Mucosa of stomach (tissue), 1 donor: ENCODE results near the gene KRT36.

ENCODE experiments used
- H3K27me3 ChIP-seq: one replicate; pipeline ENCODE4 v1.7.0; 2013; ENCODE audit warnings: mild to moderate bottlenecking, low read length; ENCODE audit not compliant: control insufficient read depth, insufficient read depth
- H3K36me3 ChIP-seq: one replicate; pipeline ENCODE4 v1.7.0; 2013; ENCODE audit warnings: low read length; ENCODE audit not compliant: control insufficient read depth, insufficient read depth
- H3K4me1 ChIP-seq: one replicate; pipeline ENCODE4 v1.7.0; 2013; ENCODE audit warnings: mild to moderate bottlenecking, low read length; ENCODE audit not compliant: control insufficient read depth, insufficient read depth
- H3K4me3 ChIP-seq: one replicate; pipeline ENCODE4 v1.7.0; 2013; ENCODE audit warnings: low read length
- H3K9ac ChIP-seq: one replicate; pipeline ENCODE4 v1.7.0; 2013; ENCODE audit warnings: mild to moderate bottlenecking, low read length, moderate library complexity
- H3K9me3 ChIP-seq: one replicate; pipeline ENCODE4 v1.7.0; 2013; ENCODE audit warnings: mild to moderate bottlenecking, low read length, moderate library complexity; ENCODE audit not compliant: control insufficient read depth
- donor health status: Pancreatic carcinoma.

Gene KRT36

DNA sequence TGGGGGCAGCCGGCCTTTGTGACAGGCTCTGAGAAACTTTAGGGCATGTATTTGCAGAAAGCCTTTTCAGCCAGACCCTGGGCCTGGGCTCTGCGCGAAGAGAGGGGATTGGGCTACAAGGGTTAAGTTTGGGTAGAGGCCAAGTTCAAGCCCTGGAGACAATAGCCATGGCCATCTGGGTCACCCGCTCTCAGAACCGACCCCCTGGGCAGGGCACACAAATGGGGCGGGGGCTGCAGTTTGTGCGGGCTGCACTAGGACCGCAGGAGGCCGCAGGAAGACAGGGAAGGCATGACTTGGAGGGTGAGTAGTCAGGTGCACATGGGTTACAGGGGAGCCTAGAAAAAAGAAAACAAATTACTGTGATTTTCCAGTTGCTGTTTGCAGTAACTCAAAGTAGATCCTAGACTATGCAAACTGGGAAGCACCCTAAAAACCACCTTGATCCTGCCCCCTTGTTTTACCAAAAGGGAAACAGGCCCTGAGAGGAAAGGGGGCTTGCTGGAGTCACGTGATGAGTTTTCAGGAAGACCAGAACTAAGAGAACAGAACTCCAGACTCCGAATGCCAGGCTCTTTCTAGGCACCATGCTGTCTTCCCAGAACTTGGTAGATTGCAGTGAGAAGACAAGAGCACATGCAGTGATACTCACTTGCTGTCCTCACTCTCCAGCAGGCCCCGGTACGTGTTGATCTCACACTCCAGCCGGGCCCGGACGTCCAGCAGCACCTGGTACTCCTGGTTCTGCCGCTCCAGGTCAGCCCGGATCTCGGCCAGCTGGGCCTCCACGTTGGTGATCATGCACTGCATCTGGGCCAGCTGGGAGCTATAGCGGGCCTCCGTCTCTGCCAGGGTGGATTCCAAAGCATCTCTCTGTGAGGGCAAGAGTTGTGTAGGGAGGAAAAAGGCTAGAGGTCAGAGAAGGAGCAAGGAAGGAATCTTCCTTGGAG lies 12.6 kb downstream of the KRT36 start:
- no peak overlapping the region for H3K9ac ChIP-seq
- H3K36me3 ChIP-seq, result no peaks in the 10 kb centered on the region
- peaks cover 15% of the 10 kb centered on the region for H3K27me3 ChIP-seq
- no peaks in the 10 kb centered on the region for H3K9me3 ChIP-seq
- H3K4me1 ChIP-seq, result peaks cover 5% of the 10 kb centered on the region
- H3K4me3 ChIP-seq, result no peak overlapping the region

GRCh38 chr17:41475421-41475820 lies 14.3 kb downstream of the KRT36 start:
- H3K4me3 ChIP-seq, result no peak overlapping the region
- H3K4me1 ChIP-seq, result peaks cover 4% of the 10 kb centered on the region
- H3K9me3 ChIP-seq, result no peaks in the 10 kb centered on the region
- H3K9ac ChIP-seq, result no peak overlapping the region
- peaks cover 6% of the 10 kb centered on the region for H3K27me3 ChIP-seq
- H3K36me3 ChIP-seq, result no peaks in the 10 kb centered on the region

DNA sequence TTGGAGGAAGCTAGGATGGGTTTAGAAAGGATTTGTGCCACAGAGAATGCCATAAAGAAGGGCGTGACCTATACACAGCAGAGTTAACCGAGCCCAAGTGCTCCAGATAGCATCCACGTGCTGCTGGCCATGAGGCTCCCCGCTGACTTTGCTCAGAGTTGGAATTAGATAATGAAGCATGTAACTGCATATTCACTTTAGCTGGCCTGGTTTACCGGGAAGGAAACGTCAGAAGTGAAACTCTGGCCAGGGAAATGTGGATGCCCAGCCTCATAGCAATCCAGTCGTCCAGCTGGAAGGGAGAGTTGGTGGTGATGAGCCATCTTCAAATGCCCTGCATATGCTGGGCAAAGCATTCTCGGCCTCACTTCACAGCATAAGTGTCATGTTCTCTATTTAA lies 14.8 kb downstream of the KRT36 start:
- H3K9ac ChIP-seq, result no peak overlapping the region
- H3K36me3 ChIP-seq, result no peaks in the 10 kb centered on the region
- H3K4me1 ChIP-seq, result peaks cover 4% of the 10 kb centered on the region
- no peak overlapping the region for H3K4me3 ChIP-seq
- peaks cover 6% of the 10 kb centered on the region for H3K27me3 ChIP-seq
- no peaks in the 10 kb centered on the region for H3K9me3 ChIP-seq

GRCh38 chr17:41468346-41468745 lies 21.4 kb downstream of the KRT36 start:
- Histone ChIP-seq H3K4me3 (no peak overlapping the region), H3K9me3 (no peaks in the 10 kb centered on the region)

DNA sequence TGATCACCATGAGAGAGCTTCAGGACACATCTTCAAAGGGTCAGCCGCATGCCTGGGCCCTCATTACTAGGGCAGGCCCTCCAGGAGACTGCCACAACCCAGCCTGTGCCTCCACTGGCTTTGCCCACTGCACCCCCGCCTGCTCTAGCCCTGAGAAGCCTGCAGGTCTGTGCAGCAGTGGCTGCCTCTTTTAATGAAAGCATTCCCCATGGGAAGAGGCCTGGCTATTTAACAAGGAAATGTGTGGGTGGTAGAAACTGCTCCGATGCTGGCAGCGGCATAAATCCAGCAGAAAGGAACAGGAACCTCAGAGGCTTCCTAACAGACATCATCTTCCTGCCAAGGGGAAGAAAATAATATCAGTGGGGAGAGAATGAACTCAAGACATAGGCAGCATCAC lies 22.1 kb downstream of the KRT36 start:
- H3K4me1 ChIP-seq, result peaks cover 13% of the 10 kb centered on the region
- no peaks in the 10 kb centered on the region for H3K9me3 ChIP-seq
- H3K4me3 ChIP-seq, result no peak overlapping the region
- no peaks in the 10 kb centered on the region for H3K27me3 ChIP-seq
- H3K36me3 ChIP-seq, result no peaks in the 10 kb centered on the region
- H3K9ac ChIP-seq, result no peak overlapping the region

More at GRCh38 chr17:41468346-41468745, 21.4 kb downstream of the KRT36 start:
- H3K27me3 ChIP-seq, result no peaks in the 10 kb centered on the region
- no peak overlapping the region for H3K9ac ChIP-seq
- H3K36me3 ChIP-seq, result no peaks in the 10 kb centered on the region
- H3K4me1 ChIP-seq, result peaks cover 13% of the 10 kb centered on the region

- Histone ChIP-seq H3K36me3 (no peaks in the 10 kb centered on the region), H3K4me1 (peaks cover 13% of the 10 kb centered on the region), H3K9me3 (no peaks in the 10 kb centered on the region), H3K9ac (no peak within 1 kb of the TSS), H3K4me3 (no peak within 1 kb of the TSS), H3K27me3 (no peaks in the 10 kb centered on the region)
Measured at GRCh38 chr17:41466988-41467387, 22.7 kb downstream of the KRT36 start, which contains the start of gene KRT32. Gene KRT32, minus strand, starts transcription at chr17:41467386. Its CDS starts 61 bp downstream, at chr17:41467325.

- Histone ChIP-seq H3K4me3 (no peak overlapping the region), H3K4me1 (peaks cover 13% of the 10 kb centered on the region), H3K36me3 (no peaks in the 10 kb centered on the region), H3K27me3 (no peaks in the 10 kb centered on the region), H3K9ac (no peak overlapping the region), H3K9me3 (no peaks in the 10 kb centered on the region)
Measured at GRCh38 chr17:41464682-41465081, 25.0 kb downstream of the KRT36 start.

DNA sequence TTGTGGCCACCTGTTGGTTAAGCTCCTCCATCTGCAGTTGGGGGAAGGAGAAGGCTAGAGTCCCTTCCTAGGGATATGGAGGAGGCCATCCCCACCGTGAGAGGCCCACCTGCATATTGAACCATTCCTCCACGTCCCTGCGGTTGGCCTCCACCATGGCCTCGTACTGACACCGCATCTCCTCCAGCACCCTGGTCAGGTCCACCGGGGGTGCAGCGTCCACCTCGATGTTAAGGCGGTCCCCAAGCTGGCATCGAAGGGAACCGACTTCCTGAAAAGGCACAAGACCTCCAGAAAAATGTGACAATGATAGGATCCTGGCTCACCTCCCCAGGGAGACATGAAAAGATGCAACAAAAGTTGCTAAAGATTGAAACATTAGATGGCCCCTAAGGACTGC lies 25.5 kb downstream of the KRT36 start:
- no peaks in the 10 kb centered on the region for H3K27me3 ChIP-seq
- H3K4me1 ChIP-seq, result peaks cover 13% of the 10 kb centered on the region
- H3K9ac ChIP-seq, result no peak overlapping the region
- no peaks in the 10 kb centered on the region for H3K9me3 ChIP-seq
- H3K36me3 ChIP-seq, result no peaks in the 10 kb centered on the region
- H3K4me3 ChIP-seq, result no peak overlapping the region

DNA sequence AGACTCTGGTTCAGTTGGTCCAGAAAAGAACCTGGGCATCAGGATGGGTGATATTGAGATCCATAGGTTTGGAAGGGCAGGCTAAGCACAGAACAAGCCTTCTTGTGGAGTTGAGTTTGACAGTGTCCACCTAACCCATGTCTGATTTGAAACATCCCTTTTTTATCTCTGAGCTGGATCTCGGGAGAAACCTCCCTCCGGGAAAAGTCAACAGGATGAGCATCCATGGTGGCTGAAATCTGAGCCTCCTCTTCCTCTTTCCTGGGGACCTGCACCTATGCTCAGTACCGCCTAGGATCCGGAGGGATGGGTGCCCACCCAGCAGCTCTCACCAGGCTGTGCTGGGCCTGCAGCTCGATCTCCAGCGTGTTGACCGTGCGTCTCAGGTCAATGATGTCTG lies 26.0 kb downstream of the KRT36 start:
- no peaks in the 10 kb centered on the region for H3K36me3 ChIP-seq
- H3K9ac ChIP-seq, result no peak overlapping the region
- H3K4me3 ChIP-seq, result no peak overlapping the region
- no peaks in the 10 kb centered on the region for H3K27me3 ChIP-seq
- peaks cover 13% of the 10 kb centered on the region for H3K4me1 ChIP-seq
- H3K9me3 ChIP-seq, result no peaks in the 10 kb centered on the region

GRCh38 chr17:41462705-41463104 lies 27.0 kb downstream of the KRT36 start:
- Histone ChIP-seq H3K9me3 (no peaks in the 10 kb centered on the region), H3K27me3 (no peaks in the 10 kb centered on the region), H3K4me1 (peaks cover 13% of the 10 kb centered on the region)

GRCh38 chr17:41457676-41458075 lies 32.0 kb downstream of the KRT36 start:
- Histone ChIP-seq H3K4me1 (no peaks in the 10 kb centered on the region), H3K4me3 (no peak overlapping the region), H3K9me3 (no peaks in the 10 kb centered on the region), H3K27me3 (peaks cover 5% of the 10 kb centered on the region), H3K9ac (no peak overlapping the region), H3K36me3 (no peaks in the 10 kb centered on the region)

More at GRCh38 chr17:41462705-41463104, 27.0 kb downstream of the KRT36 start:
- H3K36me3 ChIP-seq, result no peaks in the 10 kb centered on the region
- H3K9ac ChIP-seq, result no peak overlapping the region
- no peak overlapping the region for H3K4me3 ChIP-seq

DNA sequence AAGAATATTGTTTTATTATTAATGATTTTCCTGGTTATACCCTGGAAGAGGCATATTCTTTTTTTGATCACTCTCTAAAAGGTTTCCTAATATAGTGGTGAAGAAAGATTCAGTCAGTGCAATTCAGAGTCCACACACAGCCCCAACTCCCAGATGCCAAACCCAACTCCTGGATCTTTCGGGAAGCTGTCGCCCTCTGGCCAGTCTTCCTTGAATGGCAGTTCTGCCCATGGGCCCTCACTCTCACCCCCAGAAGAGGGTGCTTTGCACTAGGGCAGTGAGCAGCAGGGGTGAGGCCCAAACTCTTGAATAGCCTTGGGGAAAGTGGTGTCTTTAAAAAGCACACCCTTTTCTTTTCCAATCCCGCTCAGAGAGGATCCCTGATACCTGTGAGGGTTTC lies 33.5 kb downstream of the KRT36 start:
- Histone ChIP-seq H3K9me3 (no peaks in the 10 kb centered on the region), H3K9ac (no peak overlapping the region), H3K27me3 (peaks cover 5% of the 10 kb centered on the region), H3K4me3 (no peak overlapping the region), H3K4me1 (no peaks in the 10 kb centered on the region), H3K36me3 (no peaks in the 10 kb centered on the region)
